A549 (cell line): ENCODE measurements around the gene ANG.

Source experiments
- HMGXB4 ChIP-seq: fragments of 250-450 bp; sonication (Bioruptor Pico); IDR thresholded peaks from 2 replicates; pipeline ENCODE4 v1.5.0; 2021; ENCODE audit warnings: mild to moderate bottlenecking, moderate library complexity, borderline replicate concordance
- USF2 ChIP-seq: fragments of 450-650 bp; IDR thresholded peaks from 2 replicates; pipeline ENCODE4 v1.6.1; 2014; ENCODE audit warnings: antibody characterized with exemption

- no peak for TF ChIP-seq USF2
- TF ChIP-seq HMGXB4 = no peak
Measured at GRCh38 chr14:20668969-20669368, 19.6 kb upstream of the ANG start.
